Body of pancreas (tissue), 4 donors: ENCODE data around the gene C9orf85.

Source experiments
- CTCF ChIP-seq, 7 experiments: fragments of 450-650 bp in 4 of 7; fragments of 200-600 bp in 3 of 7; sonication (generic) in 3 of 7; IDR thresholded peaks; one replicate each; pipeline ENCODE4 v1.5.1; 2016 to 2019; ENCODE audit warnings: antibody characterized with exemption in 7 of 7
- POLR2A ChIP-seq, 3 donors: fragments of 450-650 bp; IDR thresholded peaks; one replicate each; pipeline ENCODE4 v1.6.1; 2016; ENCODE audit warnings: antibody characterized with exemption in 3 of 3, mild to moderate bottlenecking in 2 of 3

DNA sequence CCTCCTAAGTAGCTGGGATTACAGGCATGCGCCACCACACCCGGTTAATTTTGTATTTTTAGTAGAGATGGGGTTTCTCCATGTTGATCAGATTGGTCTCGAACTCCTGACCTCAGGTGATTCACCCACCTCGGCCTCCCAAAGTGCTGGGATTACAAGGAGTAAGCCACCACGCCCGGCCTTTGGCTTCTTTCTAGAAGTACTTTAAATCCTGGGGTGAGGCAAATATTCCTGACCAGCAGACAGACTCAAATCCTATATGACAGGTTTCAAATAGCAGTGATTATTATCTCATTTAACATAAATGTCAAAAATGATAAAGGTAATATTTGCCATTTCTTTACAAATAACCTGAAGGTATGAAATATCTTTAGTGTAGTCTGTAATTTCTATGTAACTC lies 36.1 kb upstream of the C9orf85 start:
- no peak for TF ChIP-seq CTCF (IDR thresholded peaks at IDR 0.05)
- TF ChIP-seq POLR2A (IDR thresholded peaks at IDR 0.05) = no peak
